CD4-positive, alpha-beta T cell treated with Interleukin-10 for 1 hour (primary cell): ENCODE data around the gene TTC13.

Experiments
- DNase-seq: peaks from one replicate; pipeline ENCODE4 v3.0.0-alpha.2; 2020

TTC13 gene

DNA sequence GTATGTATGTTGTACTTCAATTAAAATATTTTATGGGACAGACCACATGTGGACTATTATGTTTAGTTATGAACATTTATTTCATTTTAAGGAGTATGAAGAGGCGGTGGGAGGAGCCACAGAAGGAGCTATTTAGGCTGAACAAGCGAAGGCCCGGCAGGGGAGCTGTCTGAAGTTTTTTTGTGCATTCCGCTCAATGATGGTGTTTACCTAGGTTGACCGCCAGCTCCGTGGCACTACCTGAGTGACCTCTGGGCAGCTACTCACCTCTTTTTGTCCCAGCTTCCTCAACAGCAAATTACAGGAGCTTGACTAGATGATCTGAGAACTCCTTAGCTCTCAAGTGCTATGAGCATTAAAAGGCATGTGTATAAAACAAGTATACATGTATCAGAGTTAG is 77.7 kb downstream of the TTC13 start:
- no peak for DNase-seq

DNA sequence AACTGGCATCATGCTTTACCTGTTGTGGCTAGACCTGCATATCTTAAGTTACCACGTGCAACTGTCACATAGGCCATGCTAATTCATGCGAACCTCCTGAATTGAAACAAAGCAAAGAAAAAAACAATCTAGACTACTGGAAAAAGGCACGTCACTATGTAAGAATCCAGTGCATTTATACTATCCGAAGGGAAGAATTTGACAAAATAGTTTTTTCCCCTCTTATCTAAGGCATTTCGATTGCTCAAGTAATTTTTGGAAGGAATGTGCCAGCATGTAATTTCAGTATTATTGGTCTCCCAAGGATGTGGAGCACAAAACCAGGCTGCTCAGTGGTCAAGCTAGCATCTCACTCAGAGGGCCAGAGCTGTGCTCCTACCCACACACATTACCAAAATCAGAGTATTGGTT is 78.8 kb downstream of the TTC13 start:
- DNase-seq: no peak

DNA sequence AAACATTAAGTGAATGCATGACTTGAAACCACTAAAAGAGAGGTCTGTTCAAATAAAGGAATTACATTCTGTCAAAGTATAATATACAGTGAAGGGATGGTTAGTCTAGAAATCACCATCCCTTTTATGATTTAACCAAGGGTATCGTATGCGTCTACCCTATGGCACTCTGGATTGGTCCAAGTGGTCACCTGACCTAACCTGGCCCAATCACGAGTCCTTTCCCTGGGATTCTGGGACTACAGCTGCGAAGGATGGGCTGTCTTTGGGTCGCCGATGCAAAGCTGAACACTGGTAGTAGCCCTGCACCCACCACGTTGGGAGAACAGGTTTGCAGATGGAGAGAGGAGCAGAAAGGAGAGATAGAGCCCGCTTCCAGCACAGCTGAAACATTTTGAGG is 79.9 kb downstream of the TTC13 start:
- DNase-seq: no peak

DNA sequence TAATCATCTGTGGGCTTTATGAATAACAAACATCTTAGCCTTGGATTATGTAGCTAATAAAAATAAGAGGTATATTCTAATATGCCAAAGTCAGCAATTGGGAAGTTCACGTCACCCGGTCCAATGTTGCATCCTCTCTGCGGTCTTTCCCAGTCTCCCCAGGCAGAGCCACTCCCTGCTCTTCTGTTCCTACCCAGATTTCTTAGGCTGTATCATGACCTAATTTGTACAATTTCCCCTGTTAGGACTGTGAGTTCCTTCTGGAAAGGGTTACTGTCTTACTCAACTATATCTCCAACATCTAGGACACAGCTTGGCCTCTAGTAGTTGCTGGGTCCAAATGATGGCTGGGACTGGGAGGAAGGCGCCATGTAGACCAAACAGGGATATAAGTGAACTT is 80.5 kb downstream of the TTC13 start:
- DNase-seq: no peak

DNA sequence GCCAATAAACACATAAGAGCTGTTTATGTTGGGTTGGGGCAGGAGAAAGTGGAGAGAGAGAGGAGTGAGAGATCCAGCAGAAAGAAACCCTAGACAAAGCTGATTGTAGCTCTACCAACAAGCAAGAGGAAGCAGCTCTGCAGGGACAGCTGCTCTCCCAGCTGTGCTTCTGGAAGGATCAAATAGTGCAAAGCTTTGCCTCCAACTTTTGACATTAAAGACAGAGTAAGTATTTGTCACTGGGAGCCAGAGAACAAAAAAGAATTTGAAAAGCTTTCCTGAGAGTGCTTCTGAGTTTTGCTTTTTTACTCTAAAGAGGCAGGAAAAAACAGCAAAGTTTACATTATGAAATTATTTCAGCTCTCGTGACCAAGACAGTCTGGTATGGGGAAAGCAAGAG is 81.9 kb downstream of the TTC13 start:
- no peak for DNase-seq

DNA sequence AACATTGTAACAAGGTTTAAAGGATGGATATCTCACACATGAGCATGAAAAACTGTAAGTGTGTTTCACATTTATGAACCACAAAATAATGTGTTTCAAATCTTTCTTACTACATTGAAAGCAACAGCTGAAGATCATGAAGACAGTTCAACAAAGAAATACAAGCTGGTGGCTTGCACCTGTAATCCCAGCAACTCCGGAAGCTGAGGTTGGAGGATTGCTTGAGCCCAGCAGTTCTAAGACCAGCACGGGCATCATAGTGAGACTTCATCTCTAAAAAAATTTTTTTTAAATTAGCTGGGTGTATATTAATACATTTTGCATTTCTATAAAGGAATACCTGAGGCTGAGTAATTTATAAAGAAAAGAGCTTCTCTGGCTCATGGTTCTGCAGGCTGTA is 83.2 kb downstream of the TTC13 start:
- no peak for DNase-seq

DNA sequence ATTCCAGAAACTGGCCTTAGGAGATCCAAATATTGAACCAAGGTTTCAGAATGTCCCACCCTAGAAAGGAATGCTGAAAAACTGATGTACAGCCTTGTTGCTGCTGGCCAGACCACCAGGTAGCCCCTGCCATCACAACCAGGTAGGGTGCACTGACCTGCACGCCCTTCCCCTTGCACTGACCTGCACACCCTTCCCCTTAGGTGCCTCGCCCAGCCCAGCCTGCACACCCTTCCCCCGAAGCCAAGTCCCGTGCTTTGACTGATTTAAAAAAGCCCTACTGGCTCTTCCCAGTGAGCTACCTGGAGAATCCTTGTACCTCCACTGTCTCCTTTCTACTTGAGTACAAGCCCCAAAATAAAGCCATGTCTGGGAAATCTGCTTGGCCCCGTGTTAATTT is 84.0 kb downstream of the TTC13 start:
- no peak for DNase-seq

DNA sequence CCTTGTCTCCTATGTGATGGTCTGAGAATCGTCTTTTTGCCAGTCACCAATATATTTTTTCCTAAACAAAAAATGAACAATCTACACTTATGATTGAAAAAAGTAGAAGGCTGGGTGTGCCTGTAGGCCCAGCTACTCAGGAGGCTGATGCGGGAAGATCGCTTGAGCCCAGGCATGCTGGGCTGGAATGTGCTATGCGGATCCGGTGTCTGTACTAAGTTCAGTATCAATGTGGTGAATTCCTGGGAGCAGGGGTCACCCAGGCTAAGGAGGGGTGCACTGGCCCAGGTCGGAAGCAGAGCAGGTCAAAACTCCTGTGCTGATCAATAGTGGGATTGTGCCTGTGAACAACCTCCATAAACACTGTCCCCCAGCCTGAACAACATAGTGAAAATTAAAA is 84.6 kb downstream of the TTC13 start:
- DNase-seq: no peak

DNA sequence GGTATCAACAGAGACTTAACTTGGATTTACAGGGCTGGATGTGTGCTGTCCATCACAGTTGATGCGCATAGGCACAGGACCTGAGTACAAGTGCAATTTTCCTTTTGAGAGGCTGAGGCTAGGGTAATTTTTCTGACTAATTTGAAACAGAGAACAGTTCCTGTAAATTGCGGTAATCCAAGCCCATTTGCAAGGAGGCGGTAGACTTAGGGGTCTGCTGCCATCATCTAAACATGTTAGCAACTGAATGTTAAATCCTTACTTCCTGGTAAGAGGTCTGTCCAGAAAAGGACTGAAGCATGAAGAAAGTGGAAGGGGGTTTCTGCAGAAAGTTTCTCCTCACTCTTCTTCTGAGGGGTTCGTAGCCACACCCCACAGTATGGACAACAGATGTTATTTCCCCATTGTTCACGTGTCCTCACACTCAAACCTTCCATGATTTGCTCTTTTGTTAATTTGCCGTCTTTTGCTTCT is 86.6 kb downstream of the TTC13 start:
- no peak for DNase-seq

DNA sequence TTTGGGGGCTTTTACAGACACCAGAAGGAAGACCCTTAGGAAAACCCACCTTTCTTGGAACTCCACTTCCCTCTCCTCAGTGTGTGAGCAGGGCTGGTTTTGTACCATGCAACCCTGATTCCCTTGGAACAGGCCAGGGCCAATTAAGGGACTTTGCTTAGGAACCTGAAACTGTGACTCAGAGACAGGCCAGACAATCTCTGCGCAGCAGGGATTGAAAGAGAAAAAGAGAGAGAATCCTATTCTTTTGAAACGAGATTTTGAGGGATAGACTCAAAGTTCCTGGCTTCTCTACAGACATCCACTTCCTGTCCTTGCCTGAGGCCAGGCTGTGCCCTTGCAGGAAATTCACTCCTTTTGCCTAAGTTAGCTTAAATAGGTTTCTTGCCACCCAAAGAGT is 87.2 kb downstream of the TTC13 start:
- DNase-seq: no peak

DNA sequence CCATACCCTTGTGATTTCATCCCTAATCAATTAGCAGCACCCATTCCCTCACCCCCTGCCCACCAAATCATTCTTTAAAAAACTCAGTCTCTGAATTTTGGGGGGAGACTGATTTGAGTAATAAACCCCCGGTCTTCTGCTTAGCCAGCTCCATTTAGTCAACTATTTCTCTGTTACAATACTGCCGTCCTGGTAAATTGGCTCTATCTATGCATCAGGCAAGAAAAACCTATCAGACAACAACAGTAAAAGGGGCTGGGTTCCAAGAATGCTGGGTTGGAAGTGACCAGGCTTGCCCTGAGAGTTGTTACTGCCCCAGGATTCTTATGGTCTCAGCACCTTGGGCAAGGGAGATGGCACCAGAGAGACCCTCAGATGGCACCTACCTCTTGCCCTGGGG is 94.0 kb downstream of the TTC13 start:
- DNase-seq: no peak

DNA sequence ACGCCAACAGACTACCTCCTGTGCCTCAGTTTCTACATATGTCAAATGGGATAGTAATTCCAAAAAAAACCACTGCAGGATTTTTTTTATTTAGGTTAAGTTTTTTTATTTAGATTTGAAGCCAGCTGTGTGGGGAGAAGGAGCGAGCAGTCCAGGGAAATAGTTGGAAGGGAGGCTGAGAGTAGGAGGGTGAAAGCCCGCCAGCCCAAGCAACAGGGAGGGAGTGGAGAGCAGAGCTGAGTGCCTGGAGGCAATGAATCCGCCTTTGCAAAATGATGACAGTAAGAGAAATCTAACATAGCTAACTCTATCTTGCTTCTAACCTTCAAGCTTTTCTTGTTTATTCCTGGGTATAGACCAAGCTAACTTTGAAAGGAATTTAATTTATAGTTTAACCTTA is 94.7 kb downstream of the TTC13 start:
- no peak for DNase-seq

DNA sequence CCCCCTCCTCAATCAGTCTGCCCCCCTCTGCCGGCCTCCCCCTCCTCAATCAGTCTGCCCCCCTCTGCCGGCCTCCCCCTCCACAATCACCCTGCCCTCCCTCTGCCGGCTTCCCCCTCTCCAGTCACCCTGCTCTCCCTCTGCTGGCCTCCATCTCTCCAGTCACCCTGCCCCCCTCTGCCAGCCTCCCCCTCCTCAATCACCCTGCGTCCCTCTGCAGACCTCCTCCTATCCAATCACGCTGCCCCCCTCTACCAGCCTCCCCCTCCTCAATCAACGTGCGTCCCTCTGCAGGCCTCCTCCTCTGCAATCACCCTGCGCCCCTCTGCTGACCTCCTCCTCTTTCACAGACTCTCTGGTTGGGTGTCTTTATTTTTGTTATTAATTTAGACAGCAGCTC is 98.9 kb downstream of the TTC13 start:
- no peak for DNase-seq

DNA sequence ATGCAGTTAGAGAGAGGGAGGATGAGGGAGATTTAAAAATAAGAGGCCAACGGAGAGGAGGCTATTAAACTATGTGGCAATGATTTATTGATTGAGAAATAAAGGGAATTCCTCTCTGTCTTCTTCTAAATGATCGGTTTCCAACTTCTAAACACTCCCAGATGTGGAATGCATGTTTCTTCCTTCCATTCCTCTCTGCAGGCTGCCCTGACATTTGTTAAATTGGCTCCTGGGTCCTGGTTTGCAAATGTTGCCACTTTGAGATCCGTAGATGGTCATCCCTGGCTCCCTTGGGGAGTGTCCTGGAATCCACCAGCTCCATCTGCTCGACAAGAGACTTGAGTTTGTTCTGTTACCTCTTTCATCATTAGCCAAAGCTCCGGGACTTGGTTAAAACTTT is 100.1 kb downstream of the TTC13 start:
- no peak for DNase-seq

DNA sequence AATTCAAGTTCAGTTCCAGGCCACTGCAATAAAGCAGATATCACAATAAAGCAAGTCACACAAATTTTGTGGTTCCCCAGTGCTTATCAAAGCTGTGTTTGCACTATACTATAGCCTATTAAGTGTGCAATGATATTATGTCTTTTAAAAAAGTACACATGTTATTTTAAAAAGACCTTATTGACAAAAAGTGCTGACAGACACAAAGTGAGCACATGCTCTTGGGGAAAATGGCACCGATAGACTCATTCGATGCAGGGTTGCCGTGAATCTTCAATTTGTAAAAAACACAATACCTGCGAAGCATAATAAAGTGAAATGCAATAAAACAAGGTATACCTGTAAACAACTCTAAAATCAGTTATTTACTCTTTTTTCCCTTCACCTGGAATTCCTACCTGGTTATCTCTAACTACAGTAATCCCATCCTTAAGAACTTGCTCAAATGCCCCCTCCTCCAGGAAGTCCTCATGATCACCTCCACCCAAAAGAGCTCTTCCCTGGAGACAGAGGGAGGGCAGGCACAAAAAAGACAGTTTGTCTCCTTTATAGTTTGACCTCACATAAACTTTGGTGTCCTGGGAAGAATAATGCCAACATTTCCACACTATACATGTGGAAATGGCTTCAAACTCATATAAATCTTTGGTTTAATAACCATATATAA is 100.6 kb downstream of the TTC13 start:
- no peak for DNase-seq

DNA sequence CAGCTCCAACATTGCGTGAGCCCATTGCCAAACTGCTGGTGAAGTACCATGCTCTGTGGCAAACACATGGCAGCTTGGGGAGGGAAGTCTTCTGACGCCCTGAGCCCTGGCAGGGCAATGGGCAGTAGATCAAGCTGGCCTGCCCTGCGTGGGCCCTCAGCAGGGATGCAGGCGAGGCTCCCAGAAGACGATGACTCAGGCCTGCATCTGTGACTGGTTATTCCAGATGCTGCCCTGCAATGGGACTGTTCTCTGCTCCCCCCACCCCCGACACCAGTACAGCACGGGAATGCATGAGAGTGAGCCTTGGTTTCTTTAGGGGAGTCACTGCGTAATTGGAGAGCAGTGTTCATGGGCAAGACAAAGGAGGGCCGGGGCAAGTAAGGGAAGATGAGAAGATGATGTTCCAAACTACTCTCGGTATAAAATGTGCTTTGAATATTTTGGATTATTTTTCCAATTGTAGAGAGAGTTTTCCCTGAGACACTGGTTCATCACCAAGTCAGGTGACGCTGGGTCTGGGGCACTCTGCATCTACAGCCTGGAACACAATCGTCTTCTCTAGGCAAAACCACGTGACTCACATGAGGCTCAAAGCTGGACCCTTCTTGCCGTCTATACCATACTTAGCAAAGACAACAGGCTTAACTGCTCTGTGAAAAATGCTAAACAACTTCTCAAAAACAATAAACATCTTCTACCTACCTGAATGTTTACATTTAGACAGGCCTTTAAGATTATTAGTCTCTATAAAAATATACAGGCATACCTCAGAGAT is 101.3 kb downstream of the TTC13 start:
- no peak for DNase-seq

DNA sequence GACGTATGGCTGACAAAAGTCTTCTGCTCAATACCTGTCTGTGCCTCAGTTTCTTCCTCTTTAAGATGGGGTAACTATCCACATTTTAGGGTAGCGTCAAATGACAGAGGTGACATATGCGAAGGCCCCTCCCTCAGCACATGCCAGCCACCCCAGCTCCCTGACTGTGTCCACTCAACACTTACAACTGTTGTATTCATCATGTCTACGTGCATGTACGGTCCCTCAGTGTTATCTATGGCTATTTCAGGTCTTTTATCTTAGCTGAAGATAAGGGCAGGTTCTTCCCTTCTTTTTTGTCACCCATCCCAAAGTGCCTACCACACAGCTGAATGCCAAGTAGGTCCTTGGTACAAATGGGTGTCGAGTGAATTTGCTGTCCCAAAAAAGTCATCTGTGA is 102.0 kb downstream of the TTC13 start:
- no peak for DNase-seq

DNA sequence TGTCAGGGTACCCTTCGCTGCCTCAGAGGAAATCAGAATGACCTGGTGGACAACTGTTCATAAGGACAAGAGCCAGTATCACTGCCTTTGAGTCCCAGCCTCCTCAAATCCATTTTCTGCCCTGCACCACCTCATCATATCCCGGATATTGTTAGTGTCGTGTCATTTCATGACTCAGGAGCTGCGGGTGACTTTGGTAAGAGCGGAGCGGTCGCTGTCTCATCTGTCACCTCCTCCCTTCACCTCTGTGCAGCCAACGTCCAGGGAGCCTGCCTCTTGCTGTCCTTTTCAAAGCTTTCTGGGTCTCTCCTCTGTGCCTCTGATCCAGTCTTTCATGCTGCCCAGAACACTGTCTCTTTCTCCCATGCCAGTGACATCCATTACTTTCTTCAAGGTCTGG is 103.3 kb downstream of the TTC13 start:
- DNase-seq: no peak

DNA sequence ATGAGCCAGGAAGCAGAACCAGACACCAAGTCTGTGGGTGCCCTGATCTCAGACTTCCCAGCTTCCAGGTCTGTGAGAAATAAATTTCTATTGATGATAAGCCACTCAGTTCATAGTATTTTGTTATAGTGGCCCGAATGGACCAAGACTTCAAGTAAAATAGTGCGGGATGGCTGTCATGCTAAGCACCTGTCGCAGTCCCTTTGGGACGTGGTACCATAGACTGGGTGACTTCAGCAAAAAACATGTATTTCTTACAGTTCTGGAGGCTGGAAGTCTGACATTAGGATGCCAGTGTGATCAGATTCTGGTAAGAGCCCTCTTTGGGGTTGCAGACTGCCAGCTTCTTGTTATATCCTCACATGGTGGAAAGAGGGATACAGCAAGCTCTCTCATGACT is 107.7 kb downstream of the TTC13 start:
- no peak for DNase-seq

DNA sequence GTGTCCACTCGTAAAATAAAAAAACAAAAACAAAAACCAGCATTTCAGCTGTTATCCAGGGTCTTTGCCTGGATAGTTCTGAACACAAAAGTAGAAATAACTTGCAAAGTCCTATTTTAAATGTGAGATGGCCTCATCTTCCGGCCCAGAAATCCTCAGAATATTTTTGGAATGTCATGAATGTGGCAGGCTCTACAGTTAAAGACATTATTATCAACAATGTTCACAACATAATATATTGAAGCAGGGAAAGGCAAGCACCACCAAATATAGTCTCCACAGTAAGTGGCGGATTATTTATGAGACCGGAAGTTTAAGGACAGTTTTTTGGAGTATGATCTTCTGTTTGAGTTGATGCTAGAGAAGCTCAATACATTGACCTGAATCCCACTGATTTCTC is 109.2 kb downstream of the TTC13 start:
- DNase-seq: no peak

DNA sequence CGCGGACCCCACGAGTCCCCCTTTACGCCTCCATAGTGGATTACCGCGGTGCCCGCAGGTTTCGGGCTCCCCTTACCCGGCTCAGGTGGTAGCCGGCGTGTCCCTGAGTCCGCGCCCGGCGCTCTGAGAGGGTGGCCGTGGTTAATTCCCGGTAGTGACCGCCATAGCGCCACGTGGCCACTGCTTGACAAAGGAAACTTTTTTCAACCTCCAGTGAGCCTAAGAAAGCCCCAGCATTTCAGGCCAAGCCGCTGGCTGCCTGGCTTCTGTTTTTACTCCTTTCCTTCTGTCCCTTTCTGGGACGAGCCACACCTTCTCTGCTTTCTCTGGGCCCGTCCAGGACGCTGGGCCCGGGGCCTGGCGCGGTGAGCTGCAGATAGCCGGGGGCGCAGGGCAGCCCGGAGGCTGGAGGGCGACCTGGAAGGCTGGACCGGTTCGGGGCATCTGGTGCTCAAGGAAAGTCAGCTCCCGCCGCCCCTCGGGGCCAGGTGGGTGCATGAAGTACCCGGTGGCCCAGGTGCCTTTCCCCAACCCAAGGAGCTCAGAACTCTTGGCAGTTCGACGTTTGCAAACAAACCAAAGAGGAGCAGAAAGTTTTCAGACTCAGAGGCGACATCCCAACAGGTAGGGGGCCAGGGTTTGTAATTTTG is 109.8 kb downstream of the TTC13 start:
- no peak for DNase-seq

DNA sequence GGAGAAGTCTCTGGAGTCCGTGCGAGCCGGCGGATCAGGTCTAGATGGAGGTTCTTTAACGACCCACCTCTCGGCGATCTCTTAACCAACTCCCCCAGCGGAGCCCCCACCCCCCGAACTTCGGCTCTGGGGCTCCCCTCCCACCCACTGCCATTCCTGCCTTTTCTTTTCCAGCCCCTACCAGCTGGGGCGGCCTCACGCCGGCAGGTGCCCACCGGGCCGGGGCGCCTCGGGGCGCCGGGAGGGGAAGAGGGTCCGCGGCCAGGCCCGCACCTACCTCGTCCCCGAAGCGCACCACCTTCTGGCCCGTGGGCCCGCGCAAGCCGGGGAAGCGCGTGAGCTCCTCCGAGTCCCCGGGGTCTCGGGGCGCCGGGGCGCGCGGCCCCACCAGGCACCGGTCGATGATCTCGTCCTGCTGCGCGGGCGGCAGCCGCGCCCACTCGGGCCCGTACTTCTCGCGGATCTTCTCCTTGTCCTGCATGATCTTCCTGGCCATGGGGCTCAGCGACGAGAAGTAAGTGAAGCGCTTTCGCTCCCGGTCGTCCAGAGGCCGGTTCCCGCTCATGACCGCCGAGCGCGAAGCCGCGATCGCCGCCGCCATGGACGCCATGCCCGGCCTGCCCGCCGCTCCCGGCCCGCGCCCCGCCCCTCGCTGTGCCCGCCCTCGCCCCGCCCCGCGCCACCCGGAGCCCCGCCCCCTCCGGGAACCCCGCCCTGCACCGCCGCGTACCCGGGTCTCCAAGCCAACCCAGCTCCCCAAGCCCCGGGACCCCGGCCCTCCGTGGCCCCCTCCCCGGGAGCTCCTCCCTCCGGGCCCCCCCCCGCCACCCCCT is 110.5 kb downstream of the TTC13 start, which contains the start of gene C1orf198:
Gene C1orf198 (minus strand): TSS at position 619 of the 833 bp plus-strand sequence. CDS start 9 bp downstream, at position 610.
- DNase-seq: peak; percentile 84
